Endometrial microvascular endothelial cells (primary cell): ENCODE measurements around the gene HDHD5. TPM values are rescaled to one million over a fixed set of nuclear protein-coding genes. Genes with fewer than 3 reads are reported as not detected.
"Not testable (repeated sequence)": the region's sequence is repeated elsewhere in the genome, so short reads cannot be mapped to it uniquely, and the experiment has no call there.

Experiments used
- in situ Hi-C: cut with HindIII; loops from 2 replicates; pipeline ENCODE4 v1.10.0; 2017; ENCODE audit warnings: low sequenced_read_pairs, low pct_unique_long_range_greater_than_20kb; ENCODE audit errors: inconsistent ontology term
- total RNA-seq: library from RNA; depleted of rRNA; stranded (reverse); fragments of >200 nt; gene quantifications from one replicate; pipeline ENCODE4 v1.2.3, GENCODE V29; 2015; ENCODE audit errors: inconsistent ontology term

Gene HDHD5
- total RNA-seq, 1 donor from 2014 or later, result 54.9 TPM

DNA sequence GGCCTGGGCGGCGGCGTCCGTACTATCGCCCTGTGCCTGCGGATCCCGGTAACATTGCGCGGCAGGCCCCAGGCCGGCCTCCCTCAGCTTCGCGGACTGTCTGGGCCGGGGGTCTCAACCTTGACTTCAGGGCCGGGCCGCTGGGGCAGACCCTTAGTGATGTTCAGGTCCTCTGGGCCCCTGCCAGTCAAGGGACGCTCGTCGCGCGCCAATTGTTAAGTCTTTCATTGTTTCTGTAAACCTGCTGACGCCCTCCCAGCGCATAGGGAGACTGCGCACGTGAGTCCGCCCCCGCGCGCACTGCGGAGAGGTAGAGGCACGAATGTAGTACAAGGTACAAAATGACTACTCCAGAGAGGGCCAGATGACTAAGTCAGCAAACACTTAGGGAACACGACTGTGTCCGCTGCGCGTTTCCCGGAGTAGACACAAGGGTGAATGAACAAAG, 451 bp upstream of the HDHD5 start:
- in situ Hi-C loops, result no loop called here

DNA sequence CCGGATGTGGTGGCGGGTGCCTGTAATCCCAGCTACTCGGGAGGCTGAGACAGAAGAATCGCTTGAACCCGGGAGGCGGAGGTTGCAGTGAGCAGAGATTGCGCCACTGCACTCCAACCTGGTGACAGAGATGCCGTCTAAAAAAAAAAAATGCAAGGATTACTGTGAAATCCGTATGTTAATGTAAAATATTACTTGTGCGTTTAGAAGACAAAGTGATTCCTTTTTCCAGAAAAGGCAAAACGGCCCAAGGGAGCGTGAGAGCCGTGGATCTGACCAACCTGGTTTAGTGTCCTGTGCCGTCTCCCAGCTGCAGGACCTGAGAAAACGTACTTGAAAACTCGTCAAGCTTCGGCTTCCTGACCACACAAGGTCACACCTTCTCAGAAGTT, 905 bp downstream of the HDHD5 start:
- in situ Hi-C loops, result no loop called here

DNA sequence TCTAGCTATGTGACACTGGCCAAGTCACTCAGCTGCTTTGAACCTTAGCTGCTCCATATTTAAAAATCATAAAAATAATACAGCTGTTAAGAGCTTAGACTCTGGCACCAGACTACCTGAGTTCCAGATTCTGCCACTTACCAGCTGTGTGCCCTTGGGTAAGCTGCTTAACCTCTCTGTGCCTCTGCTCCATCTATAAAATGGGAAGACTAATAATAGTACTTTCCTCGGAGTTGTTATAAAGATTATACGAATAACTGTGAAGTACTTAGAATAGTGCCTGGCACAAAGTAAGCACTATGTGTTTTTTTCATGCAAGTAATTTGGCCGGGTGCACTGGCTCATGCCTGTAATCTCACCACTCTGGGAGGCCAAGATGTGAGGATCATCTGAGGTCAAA, 1.4 kb downstream of the HDHD5 start:
- in situ Hi-C loops, result no loop called here

DNA sequence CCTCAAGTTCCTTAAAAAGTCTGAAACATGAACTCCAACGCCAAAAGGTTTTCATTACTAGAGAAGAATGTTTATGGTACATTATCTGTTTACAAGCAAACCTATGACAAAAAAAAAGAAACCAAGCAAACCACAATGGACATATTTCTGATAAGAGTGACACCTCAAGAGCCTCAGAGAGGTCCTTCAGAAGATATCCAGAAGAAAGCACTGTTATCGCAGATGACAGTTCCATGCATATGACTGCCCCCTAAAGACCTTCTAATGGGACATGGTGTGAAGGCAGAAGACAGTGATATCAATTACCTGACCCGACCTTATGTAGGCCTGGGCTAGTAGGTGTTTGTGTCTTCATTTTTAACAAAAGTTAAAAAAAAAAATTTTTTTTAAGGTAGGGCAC, 3.1 kb downstream of the HDHD5 start:
- in situ Hi-C loops, result no loop called here

DNA sequence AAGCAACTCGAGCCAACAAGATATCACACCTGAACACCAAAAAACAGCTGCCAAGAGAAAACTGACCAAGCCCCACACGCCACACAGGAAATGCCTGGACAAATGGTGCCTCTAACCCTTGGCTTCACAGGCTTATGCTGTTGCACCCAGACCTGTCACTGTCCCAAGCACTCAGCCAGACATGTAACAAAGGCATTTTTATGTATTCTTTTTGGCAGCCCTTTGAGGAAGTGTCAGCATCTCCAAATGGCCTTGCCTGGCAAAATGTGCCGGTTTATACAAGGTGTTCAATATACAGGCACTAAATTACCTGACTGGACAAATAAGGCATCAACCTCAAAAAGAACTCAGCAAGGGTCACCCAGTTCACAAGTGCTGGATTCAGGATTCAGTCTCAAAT, 6.1 kb downstream of the HDHD5 start:
- in situ Hi-C loops, result no loop called here

DNA sequence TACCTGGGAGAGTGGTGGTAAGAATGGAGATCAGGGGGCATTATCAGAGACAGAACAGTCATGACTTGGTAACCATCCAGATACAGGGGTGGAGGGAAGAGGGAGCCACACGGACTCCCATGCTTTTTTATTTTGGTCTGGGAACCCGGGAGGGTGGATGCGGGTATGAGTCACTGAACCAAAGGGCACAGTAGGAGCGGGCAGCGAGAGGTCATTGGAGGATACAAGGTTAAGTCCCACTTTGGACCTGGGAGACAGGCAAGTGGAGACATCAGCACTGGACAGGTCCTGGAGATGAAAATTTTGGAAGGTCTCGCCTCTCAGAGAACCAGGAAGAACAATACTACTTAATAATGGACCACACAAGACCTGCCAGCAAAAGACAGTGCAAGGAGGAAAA, 6.7 kb downstream of the HDHD5 start:
- in situ Hi-C loops, result no loop called here

DNA sequence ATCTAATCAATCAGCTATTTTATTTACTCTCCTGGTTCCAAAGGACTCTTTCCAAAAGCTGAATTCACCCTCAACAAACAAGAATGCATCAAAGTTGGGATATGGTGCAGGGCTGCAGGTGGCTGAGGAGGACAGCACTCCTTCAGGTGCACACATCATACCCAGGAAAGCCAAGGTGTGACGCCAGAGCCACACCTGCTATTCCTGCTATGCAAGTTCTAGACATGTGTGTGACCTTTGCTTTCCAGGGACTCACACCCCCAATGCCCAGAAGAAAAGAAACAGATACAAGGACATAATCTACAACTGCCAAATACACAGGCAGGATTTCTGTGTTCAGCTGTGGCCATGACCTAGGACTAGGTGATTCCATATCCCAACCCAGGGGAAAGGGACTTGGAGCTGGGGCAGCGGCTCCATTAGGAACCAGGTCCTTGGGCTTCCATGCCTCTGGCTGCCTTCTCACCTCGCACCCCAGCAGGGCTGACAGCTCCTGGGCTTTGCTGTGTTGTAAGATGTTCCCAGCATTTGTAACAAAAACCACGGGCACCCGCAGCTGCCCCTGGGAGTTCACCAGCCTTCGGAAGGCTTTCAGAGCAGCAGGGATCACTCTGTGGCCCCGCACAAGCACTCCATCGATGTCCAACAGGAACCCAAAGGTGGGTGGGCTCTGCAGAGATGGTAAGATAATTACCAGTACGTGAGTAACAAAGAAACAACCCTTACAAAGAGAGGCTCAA, 9.8 kb downstream of the HDHD5 start:
- in situ Hi-C loops, result no loop called here

DNA sequence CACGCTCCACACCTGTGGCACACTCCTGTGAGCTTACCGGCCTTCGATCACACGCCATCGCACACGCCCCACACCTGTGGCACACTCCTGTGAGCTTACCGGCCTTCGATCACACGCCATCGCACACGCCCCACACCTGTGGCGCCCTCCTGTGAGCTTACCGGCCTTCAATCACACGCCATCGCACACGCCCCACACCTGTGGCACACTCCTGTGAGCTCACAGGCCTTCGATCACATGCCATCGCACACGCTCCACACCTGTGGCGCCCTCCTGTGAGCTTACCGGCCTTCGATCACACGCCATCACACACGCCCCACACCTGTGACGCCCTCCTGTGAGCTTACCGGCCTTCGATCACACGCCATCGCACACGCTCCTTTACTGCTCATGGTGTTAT, 11.6 kb downstream of the HDHD5 start:
- in situ Hi-C loops, result not testable (repeated sequence)

DNA sequence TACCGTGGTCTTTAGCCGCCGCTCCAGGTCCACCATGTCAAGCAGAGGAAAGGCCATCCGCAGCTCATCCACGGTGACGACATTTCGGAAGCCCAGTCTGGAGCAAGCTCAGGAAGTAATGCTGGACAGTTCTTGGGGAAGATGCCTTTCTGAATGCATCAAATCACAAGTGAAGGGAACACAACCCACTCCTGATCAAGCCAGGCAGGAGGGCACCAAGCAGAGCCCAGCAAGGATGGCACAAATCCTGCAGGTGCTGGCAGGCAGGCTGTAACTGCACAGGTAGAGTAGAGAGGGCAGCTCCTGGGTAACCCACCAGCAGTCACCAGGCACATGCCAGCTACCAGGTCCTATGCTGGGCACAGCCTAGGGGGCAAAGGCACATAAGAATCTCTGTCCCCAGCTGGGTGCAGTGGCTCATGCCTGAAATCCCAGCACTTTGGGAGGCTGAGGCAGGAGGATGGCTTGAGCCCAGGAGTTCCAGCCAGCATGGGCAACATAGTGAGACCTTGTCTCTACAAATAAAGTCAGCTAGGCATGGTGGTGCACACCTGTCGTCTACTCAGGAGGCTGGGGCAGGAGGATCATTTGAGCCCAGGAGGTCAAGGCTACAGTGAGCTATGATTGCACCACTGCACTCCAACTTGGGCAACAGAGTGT, 13.9 kb downstream of the HDHD5 start:
- in situ Hi-C loops, result no loop called here

DNA sequence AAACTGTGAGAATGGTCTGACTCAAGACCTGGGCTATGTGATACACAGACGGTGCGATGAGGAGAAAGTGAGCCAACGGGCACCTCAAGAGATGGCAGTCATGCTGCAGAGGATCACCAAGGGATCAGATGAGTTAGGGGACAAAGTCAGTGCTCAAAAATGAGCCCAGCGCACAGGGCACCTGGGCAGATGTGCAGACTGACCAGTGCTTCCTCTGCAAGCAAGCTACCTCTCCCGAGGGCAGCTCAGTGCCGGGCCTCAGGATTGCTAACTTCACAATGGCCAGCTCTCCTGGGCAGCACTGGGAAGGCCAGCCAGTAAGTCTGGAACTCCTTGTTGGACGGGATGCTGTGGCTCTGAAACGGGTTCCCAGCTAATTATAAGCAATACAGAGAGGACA, 15.3 kb downstream of the HDHD5 start:
- in situ Hi-C loops, result no loop called here

DNA sequence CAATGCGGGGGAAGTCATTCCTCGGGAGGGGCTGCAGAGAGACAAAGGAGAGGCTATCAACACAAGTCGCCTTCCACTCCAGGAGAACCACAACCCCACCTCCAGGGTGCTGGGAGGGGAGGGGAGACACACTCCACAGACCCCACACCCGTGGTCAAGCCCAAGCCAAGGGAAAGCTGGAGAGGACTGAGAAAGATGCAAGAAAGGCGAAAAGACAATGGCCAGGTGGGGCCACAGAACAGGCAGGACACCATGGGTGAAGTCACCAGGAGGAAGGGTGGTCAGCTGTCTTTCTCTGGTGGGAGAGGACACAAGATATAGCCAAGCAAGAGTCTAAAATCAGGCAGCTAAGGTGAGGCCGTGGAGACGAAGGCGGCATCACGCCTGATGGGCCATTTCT, 16.0 kb downstream of the HDHD5 start:
- in situ Hi-C loops, result no loop called here

DNA sequence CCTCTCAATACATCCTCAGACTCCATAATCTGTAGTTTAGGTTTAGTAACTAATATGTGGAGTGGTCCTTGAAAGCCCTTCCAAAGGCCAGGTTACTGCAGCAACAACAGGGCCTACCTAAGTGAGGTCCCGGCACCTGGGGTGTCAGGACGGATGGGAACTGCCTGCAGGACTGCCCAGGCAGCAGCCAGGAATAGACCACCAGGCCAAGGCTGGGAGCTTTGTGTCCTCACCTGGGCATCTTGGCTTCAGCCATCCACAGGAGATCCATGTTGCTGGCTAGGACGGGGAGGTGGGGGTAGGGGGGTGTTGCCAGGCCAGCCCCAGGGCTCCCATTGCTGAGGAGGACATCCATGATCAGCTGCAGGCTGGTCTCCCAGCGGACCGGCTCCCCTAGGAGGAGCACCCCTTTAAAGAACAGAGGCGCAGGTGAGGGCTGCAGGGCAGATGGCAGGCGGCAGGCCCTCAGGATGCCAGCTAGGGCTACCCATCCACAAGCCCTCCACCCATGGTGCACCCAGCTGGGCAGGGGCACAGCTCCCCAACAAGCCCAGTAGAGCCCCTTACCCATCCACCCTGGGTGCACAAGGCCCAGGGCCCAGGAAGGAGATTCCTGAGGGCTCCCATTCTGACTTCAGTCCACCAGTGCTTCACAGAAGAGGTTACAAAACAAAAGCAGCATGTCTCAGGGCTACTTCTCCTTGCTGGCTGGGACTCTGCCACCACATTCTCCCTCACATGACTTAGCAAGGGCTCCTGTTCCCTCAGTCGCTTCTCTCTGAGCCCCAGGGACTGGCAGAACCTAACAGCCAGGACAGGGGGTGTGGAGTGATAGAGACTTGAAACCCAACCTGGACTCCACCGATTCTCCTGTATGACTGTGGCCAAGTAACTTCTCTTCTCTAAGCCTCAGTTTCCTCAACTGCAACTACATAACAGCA, 18.0 kb downstream of the HDHD5 start:
- in situ Hi-C loops, result no loop called here

DNA sequence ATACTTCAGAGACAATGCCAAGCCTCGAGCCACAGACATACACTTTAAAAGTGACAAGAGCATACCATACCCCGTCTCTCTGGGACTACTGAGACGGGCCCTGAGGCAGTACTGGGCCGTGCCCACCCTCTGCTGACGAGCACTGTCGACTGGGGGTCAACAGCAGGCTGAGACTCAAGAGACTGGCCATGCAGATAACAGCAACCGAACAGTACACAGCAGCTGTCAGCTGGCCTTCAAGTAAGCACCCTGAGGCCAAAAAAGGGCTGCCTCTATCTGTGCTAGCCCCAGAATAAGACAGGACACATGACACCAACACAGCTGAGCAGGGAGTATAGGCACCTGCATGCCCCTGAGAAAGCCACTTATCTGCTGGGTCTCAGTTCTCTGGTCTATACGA, 19.1 kb downstream of the HDHD5 start:
- in situ Hi-C loops, result no loop called here

DNA sequence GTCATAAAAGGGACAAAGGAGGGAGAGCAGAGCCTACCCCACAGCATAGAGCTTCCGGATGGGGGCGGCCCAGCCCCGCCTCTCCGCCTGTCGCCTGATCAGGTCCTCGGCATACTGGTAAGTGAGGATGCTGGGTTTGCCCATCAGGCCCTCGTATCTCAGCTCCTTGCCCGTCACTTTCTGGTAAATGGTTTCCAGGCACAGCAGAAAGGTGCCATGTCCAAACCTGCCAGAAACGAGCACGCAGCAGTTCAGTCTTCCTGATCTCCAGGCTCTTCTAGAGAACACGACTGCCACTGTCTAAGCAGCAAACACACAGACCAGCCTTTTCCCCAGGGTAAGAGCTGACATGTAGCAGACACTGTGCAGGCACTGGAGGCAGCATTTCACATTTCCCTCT, 20.6 kb downstream of the HDHD5 start:
- in situ Hi-C loops, result no loop called here

DNA sequence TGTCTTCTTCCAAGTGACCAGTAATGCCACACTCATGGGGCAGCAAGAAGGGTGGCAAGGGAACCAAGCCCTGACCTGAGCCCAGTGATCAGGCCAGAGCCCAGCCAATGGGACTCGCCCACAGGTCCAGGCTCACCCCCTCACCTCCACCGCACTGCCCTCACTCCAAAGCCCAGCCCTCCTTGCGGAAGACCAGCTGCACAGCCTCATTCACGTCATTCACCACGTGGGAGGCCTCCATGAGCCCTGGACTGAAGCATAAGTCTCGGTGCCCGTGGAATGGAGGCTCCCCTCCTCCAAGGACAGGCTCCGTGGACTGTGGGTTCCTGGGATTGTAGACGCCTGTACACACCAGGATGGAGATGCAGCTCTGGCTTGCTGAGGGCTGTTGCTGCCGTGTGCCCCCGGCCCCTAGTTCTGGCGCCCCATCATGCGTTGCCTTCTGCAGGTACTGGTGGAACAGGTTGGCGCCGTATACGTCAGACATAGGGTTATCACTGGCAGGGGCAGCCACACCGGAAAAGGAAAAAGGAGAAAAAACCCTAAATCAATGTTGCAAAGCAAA, 21.1 kb downstream of the HDHD5 start:
- in situ Hi-C loops, result no loop called here

DNA sequence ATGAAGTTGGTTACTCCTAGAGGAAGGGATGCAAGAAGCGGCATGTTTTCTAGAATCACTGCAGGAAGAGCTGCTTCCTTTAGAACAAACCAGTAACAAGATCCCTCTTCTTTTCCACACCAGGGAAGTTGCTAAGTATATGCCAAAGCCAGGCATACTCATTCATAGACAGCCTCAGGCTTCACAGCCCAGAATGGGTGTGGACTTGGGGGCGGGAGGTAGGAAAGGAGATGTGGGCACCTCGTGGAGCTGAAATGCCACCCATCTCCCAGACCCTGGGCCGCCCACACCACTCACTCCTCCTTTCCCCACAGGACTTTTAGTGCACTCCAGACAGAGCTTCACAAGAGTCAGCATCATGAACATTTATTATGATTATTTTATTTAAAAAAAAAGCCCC, 21.9 kb downstream of the HDHD5 start:
- in situ Hi-C loops, result no loop called here

DNA sequence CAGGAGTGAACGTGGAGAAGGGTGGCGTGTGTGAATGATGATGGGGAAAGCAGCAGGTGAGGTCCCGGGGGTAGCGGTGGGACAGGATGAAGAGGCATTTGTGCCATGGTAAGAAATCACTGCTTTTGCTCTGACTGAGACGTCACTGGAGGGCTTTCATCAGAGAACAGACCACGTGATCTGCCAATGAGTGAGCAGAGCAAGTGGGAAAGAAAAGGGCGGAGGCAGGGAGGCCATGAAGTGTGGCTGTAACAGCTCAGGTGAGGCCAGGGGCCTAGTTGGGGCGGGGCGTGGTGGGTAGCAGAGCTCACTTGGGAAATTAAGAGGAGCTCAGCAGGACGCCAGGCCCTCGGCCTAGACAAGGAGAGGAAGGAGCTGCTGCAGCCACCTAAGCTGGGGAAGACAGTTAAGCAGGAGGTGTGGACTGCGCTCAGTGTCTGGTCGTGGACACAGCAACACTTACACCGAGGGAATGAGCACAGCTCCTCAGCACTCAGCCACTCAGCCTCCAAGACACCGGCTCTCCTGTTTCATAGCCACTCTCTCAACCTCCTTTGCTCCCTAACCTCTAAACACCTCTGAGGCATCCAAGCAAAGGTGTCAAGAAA, 23.8 kb downstream of the HDHD5 start:
- in situ Hi-C loops, result no loop called here

DNA sequence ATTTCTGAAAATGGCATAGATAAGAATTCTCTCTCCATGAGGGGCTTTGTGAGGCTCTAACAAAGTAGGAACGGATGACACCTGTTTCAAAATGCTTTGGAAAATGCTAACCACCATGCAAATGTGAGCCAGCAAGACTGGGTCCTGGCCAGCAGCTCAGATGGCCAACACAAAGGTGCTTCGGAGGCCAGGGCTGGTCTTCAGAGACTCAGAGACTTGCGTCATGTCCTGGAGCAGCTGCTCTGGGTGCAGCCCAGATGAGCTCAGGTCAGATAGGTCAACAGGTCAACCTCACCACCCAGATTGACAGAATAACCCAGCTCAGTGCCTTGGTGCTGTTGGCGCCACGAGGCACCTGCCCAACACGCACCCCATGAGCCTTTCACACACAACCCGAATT, 25.9 kb downstream of the HDHD5 start:
- in situ Hi-C loops, result no loop called here

DNA sequence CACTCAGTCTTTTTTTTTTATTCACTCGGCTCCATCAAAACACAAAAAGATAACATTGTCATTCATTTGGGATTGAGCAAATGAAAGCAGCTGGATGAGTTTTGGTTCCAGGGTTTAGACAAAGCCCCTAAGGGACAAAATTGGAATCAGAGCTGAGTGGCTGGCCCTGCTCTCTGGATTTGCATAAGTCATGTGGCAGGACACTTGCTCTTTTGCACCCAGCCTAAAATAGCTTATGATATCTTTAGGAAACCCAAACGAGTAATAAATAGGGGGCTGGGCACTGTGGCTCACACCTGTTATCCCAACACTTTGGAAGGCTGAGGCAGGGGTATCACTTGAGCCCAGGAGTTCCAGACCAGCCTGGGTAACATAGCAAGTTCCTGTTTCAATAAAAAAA, 27.0 kb downstream of the HDHD5 start:
- in situ Hi-C loops, result no loop called here
